Stimulated activated CD8-positive, alpha-beta memory T cell treated with anti-CD3 and anti-CD28 coated beads, Interleukin-15, amount 100 ng/mL, for 4 hours (primary cell): Measurements from ENCODE around the gene SYNGR2.

Source experiments
- DNase-seq, 2 donors: peaks; one replicate each; pipeline ENCODE4 v3.0.0-alpha.2; 2020; ENCODE audit warnings: low read depth in 2 of 2

Gene SYNGR2

DNA sequence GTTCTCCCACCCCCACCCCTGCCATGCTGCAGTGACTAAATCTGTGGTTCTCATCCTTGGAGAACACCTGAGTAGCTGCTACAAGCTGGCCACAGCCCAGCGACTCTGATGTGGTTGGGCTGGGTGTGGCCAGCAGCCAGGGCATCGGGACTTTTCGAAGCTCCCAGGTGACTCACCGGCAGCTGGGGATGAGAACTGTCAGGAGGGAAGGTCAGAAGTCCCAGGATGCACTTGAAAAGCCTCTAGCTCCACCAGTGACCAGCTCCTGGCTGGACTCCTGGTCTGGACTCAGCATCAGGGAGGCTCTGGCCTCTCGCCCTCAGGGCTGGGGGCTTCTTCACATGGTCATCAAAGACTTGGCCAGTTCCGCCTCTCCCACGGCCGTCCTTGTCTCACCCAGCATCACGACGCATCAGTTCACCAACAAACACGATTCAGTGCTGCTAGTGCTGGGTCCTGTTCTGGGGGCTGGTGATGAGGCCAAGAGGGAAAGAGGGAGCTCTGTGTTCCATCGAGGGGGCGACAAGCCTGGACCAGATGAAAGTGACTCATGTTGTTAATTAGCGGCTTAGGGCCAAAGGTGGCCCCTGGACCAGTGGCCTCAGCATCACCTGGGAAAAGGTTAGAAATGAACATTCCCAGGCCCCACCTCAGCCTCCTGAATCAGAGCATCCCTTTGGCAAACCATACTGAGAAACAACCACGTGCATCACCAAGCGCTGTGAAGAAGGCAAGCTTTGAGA is 26.1 kb upstream of the SYNGR2 start:
- no peak for DNase-seq

DNA sequence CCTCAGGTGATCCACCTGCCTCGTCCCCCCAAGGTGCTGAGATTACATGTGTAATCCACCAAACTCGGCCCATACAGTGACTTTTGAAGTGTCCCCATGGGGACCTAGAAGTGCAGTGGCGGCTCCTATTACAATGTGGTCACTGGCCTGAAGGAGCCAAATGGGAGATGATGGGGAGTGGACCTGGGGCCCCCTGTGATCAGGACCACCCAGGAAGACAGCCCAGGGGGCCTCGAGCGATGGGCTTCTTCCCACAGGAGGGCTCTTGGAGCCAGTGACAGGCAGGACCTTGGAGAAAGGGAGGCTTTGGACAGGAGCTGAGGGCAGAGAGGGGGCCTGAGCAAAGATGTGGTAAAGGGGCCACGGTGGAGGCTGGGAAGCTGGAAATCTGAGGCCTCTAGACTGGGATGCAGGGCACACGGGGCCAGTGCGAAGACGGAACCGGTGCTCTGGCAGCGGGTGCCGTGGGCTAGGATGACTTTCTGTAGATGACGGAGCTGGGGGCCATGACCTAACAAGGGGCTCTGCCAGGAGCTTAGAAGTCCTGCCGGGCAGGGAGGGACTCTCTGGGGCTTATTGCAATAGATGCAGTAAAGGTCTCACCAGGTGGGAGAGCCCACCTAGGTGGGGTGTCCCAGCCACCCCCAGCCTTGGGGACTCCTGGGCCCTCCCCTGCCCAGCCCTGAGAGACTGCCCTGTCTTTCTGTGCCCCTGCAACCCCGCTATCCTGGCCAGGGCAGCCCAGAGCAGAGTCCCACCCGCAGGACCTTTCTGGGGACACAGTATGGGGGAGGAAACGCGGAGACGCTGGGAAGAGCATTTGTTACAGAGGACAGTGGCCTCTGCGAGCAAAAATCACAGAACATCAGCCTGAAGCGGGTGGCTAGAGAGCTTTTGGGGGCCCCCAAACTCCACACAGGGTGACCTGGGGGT is 24.9 kb upstream of the SYNGR2 start:
- DNase-seq: no peak

DNA sequence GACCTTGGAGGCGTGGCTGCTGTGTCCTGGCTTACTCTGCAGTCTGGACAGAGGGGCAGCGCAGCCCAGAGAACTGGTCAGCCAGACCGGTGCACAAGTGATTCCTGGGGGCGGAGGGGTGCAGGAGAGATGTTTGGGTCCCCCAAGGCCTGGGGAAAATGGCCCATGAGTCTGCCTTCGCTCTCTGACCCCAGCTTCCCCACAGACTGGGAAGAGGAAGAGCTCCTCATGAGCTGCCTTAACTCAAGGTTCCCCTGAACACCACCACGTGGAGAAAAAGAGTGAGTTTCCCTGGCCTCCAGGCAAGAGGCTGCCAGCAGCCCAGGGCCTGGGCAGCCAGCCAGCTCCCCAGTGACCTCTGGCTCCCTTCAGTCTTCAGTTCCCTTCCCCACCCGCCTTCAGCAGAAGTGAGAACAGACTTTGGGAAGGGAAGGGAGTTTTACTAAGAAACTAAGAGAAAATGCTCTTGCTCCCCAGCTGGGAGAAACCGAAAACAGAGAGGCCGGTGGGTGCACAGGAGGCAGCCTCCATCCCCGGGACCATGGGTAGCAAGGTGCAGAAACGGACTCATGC is 24.1 kb upstream of the SYNGR2 start:
- no peak for DNase-seq

- no peak for DNase-seq
Measured at GRCh38 chr17:78144736-78145641, 23.4 kb upstream of the SYNGR2 start.

- no peak for DNase-seq
Measured at GRCh38 chr17:78146471-78146869, 21.9 kb upstream of the SYNGR2 start.

DNA sequence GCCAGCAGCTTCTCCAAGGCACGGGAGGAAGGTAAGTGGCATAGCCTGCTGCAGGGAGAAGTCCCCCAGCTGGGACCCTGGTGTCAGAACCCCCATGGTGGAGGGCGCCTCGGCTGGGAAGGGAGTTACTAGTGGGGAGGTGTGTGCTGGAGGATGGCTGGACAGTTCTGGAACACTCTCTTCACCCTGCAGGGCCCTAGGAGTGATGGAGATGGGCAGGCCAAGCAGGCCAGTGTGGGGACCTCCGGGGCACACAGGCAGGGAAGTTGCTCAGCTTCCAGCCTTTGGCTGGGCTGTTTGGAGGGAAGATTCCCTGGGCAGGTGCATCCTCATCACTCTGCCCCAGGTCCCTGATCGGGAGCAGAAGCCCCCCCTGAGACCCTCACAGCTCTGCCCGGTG is 21.5 kb upstream of the SYNGR2 start:
- DNase-seq: no peak

DNA sequence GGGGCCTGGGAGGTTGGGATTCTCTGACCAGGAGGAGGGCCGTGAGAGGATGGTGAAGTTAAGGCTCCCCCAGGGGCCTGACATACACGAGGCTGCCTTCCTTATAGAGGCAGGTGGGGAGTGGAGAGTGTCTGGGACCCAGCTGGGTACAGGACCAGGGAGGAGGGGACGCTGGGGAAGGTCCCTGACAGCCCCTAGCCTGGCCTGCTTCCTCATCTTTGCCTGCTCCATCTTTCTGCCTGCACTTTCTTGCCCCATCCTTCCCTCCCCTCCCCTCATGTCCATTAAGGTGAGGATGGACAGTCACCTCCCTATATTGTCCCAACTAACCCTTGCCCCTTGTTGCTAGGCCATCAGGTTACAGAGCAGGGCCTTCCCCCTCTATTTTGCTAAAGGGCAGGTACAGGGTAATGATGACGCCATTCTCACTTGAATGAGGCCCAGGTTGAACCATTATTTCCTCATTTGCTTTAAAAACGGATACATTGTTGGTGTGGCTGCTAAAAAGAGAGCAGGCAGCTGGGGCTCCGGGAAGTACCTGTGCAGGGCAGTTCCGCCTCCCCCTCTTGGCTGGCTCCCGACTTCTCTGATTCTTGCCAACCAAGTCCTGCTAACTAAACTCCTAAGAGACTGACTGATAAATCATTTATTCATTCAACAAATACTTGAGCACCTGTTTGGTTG is 20.9 kb upstream of the SYNGR2 start:
- DNase-seq: no peak

- DNase-seq: no peak
Measured at GRCh38 chr17:78148286-78149016, 19.9 kb upstream of the SYNGR2 start.

- DNase-seq: no peak
Measured at GRCh38 chr17:78151514-78152008, 16.8 kb upstream of the SYNGR2 start.

GRCh38 chr17:78154903-78155811 is 13.2 kb upstream of the SYNGR2 start:
- no peak for DNase-seq

- no peak for DNase-seq
Measured at GRCh38 chr17:78159575-78160158, 8.7 kb upstream of the SYNGR2 start.

DNA sequence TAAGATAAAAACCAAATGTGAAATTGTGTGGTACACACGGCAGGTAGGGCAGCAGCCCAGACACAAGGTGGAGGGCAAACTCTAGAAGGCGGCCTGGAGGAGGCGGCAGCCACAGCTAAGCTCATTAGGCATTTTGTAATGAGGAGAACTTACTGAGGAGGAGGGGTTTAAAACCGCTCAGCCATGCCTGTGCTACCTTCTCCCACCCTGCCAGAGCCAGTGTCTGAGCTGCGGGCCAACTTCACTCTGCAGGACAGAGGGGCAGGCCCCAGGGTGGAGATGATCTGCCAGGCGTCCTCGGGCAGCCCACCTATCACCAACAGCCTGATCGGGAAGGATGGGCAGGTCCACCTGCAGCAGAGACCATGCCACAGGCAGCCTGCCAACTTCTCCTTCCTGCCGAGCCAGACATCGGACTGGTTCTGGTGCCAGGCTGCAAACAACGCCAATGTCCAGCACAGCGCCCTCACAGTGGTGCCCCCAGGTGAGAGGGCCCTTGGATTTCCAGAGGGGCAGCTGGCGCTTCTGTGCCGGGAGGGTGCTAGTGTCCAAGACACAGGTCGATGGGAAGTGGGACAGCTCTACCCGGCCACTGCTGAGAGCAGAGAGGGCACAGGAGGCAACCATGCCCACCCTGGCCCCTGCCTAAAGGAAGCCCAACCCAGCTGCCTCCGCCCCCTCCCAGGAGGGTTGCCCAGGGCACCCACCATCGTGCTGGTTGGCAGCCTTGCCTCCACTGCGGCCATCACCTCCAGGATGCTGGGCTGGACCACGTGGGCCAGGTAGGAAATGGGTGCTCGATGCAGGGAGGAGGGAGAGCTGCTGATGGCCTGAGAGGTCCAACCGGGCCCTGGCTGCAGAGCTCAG is 4.3 kb upstream of the SYNGR2 start:
- DNase-seq: no peak

- DNase-seq: no peak
Measured at GRCh38 chr17:78164748-78165607, 3.4 kb upstream of the SYNGR2 start.

GRCh38 chr17:78166416-78166815 is 2.0 kb upstream of the SYNGR2 start:
- DNase-seq: no peak

GRCh38 chr17:78168903-78169793 is 767 bp downstream of the SYNGR2 start:
- DNase-seq: peak; percentile 30 to 45
